ENCODE measurements around the gene CEP43. TPM values are rescaled to one million over a fixed set of nuclear protein-coding genes. Genes with fewer than 3 reads are reported as not detected.

Gene CEP43
- polyA plus RNA-seq, 3 donors, result 3.8 to 7.1 (median 6.4) TPM

GRCh38 chr6:167045828-167046580 lies 46.8 kb downstream of the CEP43 start:
- 100% methylated on average over 1 of the region's 6 CpGs for WGBS (ENCODE audit: insufficient coverage)
- Histone ChIP-seq H3K4me2 (replicated peaks; ENCODE audit: extremely low read depth, low read length, poor library complexity, severe bottlenecking) (no peak overlapping the region), H3K36me3 (replicated peaks in 1 of 2; ENCODE audit: control insufficient read depth in 1 of 2, insufficient read depth in 2 of 2, low read length in 2 of 2) (peaks cover 0 to 4% of the 10 kb centered on the region in 2 donors), H3K27me3 (ENCODE audit: control insufficient read depth in 2 of 2, insufficient read depth in 2 of 2, low read length in 2 of 2) (no peaks in the 10 kb centered on the region), H3K9me3 (replicated peaks in 1 of 2; ENCODE audit: control insufficient read depth in 1 of 2, insufficient read depth in 1 of 2, low read length in 2 of 2) (no peaks in the 10 kb centered on the region), H3K4me1 (ENCODE audit: control insufficient read depth in 1 of 2, insufficient read depth in 2 of 2, low read length in 2 of 2) (peaks cover 33 to 35% of the 10 kb centered on the region in 2 donors), H3K9ac (ENCODE audit: insufficient read depth, low read length, poor library complexity, severe bottlenecking) (no peak overlapping the region), H3K79me2 (ENCODE audit: insufficient read depth, low read length) (no peaks in the 10 kb centered on the region), H3K4me3 (replicated peaks in 1 of 3; ENCODE audit: low read depth in 2 of 3, low read length in 3 of 3) (no peak overlapping the region), H2AFZ (ENCODE audit: insufficient read depth, low read depth, low read length, poor library complexity, severe bottlenecking) (no peak overlapping the region), H3K27ac (ENCODE audit: low read depth in 1 of 2, low read length in 2 of 2) (peak overlapping the region in 1 of 2 donors; percentile 85), H4K20me1 (ENCODE audit: insufficient read depth, low read length) (no peaks in the 10 kb centered on the region)
- Mint-ChIP-seq H3K27me3 (ENCODE audit: low read depth in 3 of 3) (peaks cover 0 to 2% (median 2%) of the 10 kb centered on the region in 3 donors), H3K4me1 (peaks cover 38% of the 10 kb centered on the region), H3K27ac (peak overlapping the region in 6 of 7 donors; percentile 52 to 98 (median 83)), H3K9me3 (no peaks in the 10 kb centered on the region), H3K4me3 (no peak overlapping the region), H3K36me3 (peaks cover 7 to 12% of the 10 kb centered on the region in 2 donors)
- intact Hi-C loops (cut with micrococcal nuclease), result loop anchor here (5.0 to 10.0 kb wide), 3 partner anchors 44 to 99 kb away; no protein-coding TSS in a partner anchor
- DNase-seq, result peak in 1 of 3 donors; percentile 12
- peak; percentile 33 for TF ChIP-seq CTCF (IDR thresholded peaks at IDR 0.05)

DNA sequence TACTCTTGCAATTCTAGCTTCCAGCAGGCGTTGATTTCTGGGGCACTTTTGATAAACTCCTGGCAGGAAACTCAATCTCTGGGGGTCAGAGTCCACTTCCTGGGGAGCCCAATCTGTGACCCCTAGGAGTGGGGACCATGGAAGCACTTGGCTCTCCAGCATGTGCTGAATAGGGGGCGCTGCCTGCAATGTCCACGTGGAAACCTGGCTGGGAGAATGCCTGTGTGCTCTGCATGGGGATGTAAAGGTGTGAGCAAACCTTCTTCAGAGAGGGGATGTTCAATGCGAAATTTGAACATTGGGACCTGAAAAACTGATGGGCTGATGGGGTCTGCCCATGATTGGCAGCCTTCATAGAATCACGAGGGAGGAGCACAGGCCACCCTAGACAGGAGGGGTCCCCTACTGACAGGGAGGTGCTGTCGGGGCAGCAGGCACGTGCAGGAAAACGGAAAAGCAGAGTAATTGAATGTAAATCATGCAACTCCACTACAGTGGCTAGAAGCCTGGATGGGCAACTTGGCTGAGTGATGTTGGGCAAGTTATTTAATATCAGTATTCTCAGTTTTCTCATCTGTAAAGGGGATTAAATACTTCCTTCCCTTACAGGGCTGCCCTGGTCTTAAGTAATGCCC lies 47.8 kb downstream of the CEP43 start:
- Histone ChIP-seq H3K27ac (ENCODE audit: low read depth in 1 of 2, low read length in 2 of 2) (peak overlapping the region; percentile 85), H3K9ac (ENCODE audit: insufficient read depth, low read length, poor library complexity, severe bottlenecking) (peak overlapping the region; percentile 35), H4K20me1 (ENCODE audit: insufficient read depth, low read length) (no peaks in the 10 kb centered on the region), H3K4me2 (replicated peaks; ENCODE audit: extremely low read depth, low read length, poor library complexity, severe bottlenecking) (peak overlapping the region; percentile 71), H3K4me1 (ENCODE audit: control insufficient read depth in 1 of 2, insufficient read depth in 2 of 2, low read length in 2 of 2) (peaks cover 23 to 28% of the 10 kb centered on the region in 2 donors), H3K4me3 (replicated peaks in 1 of 3; ENCODE audit: low read depth in 2 of 3, low read length in 3 of 3) (peak overlapping the region in 1 of 3 experiments; percentile 66), H3K27me3 (ENCODE audit: control insufficient read depth in 2 of 2, insufficient read depth in 2 of 2, low read length in 2 of 2) (no peaks in the 10 kb centered on the region), H3K36me3 (replicated peaks in 1 of 2; ENCODE audit: control insufficient read depth in 1 of 2, insufficient read depth in 2 of 2, low read length in 2 of 2) (peaks cover 0 to 4% of the 10 kb centered on the region in 2 donors), H2AFZ (ENCODE audit: insufficient read depth, low read depth, low read length, poor library complexity, severe bottlenecking) (peak overlapping the region; percentile 71), H3K9me3 (replicated peaks in 1 of 2; ENCODE audit: control insufficient read depth in 1 of 2, insufficient read depth in 1 of 2, low read length in 2 of 2) (no peaks in the 10 kb centered on the region), H3K79me2 (ENCODE audit: insufficient read depth, low read length) (no peaks in the 10 kb centered on the region)
- intact Hi-C loops (cut with micrococcal nuclease), result loop anchor here (5.0 to 10.0 kb wide), 3 partner anchors 45 to 98 kb away; no protein-coding TSS in a partner anchor
- Mint-ChIP-seq H3K9me3 (peaks cover 0 to 2% (median 0%) of the 10 kb centered on the region in 7 donors), H3K36me3 (peaks cover 7 to 12% of the 10 kb centered on the region in 2 donors), H3K4me1 (peaks cover 28% of the 10 kb centered on the region), H3K27me3 (ENCODE audit: low read depth in 3 of 3) (peaks cover 0 to 2% (median 2%) of the 10 kb centered on the region in 3 donors), H3K4me3 (peak overlapping the region; percentile 68 to 85), H3K27ac (peak overlapping the region; percentile 92 to 98 (median 95))
- DNase-seq, result peak in 1 of 3 donors; percentile 8
- no peak for TF ChIP-seq CTCF (IDR thresholded peaks at IDR 0.05)
- WGBS (ENCODE audit: insufficient coverage), result 77% methylated on average over 5 of the region's 8 CpGs
